Measurements from ENCODE around the gene NUPR2. TPM values are rescaled to one million over a fixed set of nuclear protein-coding genes. Genes with fewer than 3 reads are reported as not detected.

The NUPR2 gene
- total and polyA plus RNA-seq, 2 donors from 2014 or later = 10.3 to 39.6 TPM

GRCh38 chr7:56127241-56127975, 11.2 kb upstream of the NUPR2 start:
- intact Hi-C loops (cut with DNase I) = no loop called here
- H3K36me3 ChIP-seq (ENCODE audit: control insufficient read depth in 2 of 3, insufficient read depth in 3 of 3, low read length in 3 of 3) = no peaks in the 10 kb centered on the region
- TF ChIP-seq, protein P1, sequence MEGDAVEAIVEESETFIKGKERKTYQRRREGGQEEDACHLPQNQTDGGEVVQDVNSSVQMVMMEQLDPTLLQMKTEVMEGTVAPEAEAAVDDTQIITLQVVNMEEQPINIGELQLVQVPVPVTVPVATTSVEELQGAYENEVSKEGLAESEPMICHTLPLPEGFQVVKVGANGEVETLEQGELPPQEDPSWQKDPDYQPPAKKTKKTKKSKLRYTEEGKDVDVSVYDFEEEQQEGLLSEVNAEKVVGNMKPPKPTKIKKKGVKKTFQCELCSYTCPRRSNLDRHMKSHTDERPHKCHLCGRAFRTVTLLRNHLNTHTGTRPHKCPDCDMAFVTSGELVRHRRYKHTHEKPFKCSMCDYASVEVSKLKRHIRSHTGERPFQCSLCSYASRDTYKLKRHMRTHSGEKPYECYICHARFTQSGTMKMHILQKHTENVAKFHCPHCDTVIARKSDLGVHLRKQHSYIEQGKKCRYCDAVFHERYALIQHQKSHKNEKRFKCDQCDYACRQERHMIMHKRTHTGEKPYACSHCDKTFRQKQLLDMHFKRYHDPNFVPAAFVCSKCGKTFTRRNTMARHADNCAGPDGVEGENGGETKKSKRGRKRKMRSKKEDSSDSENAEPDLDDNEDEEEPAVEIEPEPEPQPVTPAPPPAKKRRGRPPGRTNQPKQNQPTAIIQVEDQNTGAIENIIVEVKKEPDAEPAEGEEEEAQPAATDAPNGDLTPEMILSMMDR (IDR thresholded peaks at IDR 0.05; ENCODE audit: borderline replicate concordance, extremely low read depth, insufficient read depth) = no peak
- no peaks in the 10 kb centered on the region for H3K9me3 ChIP-seq (ENCODE audit: control insufficient read depth in 2 of 3, insufficient read depth in 1 of 3, low read length in 3 of 3)
- no peak overlapping the region for H3K27ac ChIP-seq (ENCODE audit: low read depth in 2 of 2, low read length in 2 of 2)
- peaks cover 0 to 3% (median 0%) of the 10 kb centered on the region in 3 donors for H3K4me1 ChIP-seq (ENCODE audit: control insufficient read depth in 2 of 3, insufficient read depth in 2 of 3, low read depth in 1 of 3, low read length in 3 of 3)
- DNase-seq (no peak), FAIRE-seq (no peak)
- no peak overlapping the region for H3K9ac ChIP-seq (ENCODE audit: low read length in 3 of 3)
- no peaks in the 10 kb centered on the region for H3K27me3 ChIP-seq (ENCODE audit: control insufficient read depth, insufficient read depth, low read length)
- H3K4me3 ChIP-seq (ENCODE audit: low read length in 3 of 3) = no peak overlapping the region

DNA sequence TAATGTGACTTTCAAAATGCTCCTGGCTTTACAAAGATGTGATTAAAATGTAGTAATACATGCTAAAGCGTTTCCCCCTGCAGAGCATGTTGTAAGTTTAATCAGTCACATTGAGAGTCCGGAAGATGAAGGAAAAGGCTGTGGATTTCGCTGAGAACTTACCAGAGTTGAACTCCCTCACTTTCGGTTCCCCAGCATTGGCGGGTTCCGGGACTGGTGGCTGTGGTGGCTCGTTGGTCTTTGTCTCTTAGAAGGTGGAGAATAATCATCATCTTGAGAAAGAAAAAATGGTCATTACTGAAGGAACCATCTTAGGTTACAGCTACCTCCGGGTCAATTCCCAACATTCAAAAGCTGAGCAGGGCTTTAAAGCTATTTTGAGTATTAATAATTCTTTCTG, 9.6 kb upstream of the NUPR2 start:
- H3K4me1 ChIP-seq (ENCODE audit: control insufficient read depth in 2 of 3, insufficient read depth in 2 of 3, low read depth in 1 of 3, low read length in 3 of 3) = peaks cover 0 to under 1% (median 0%) of the 10 kb centered on the region in 3 donors
- no peak for FAIRE-seq
- H3K9ac ChIP-seq (ENCODE audit: low read length in 3 of 3) = no peak overlapping the region
- DNase-seq = no peak
- no peaks in the 10 kb centered on the region for H3K36me3 ChIP-seq (ENCODE audit: control insufficient read depth in 2 of 3, insufficient read depth in 3 of 3, low read length in 3 of 3)
- no peaks in the 10 kb centered on the region for H3K27me3 ChIP-seq (ENCODE audit: control insufficient read depth, insufficient read depth, low read length)
- H3K27ac ChIP-seq (ENCODE audit: low read depth in 2 of 2, low read length in 2 of 2) = no peak overlapping the region
- no peak overlapping the region for H3K4me3 ChIP-seq (ENCODE audit: low read length in 3 of 3)
- intact Hi-C loops (cut with DNase I) = no loop called here
- TF ChIP-seq, protein P1 (IDR thresholded peaks at IDR 0.05; ENCODE audit: borderline replicate concordance, extremely low read depth, insufficient read depth) = no peak
- no peaks in the 10 kb centered on the region for H3K9me3 ChIP-seq (ENCODE audit: control insufficient read depth in 2 of 3, insufficient read depth in 1 of 3, low read length in 3 of 3)

- FAIRE-seq (no peak), DNase-seq (peak in 3 of 5 donors; percentile 18 to 31 (median 27))
- no peaks in the 10 kb centered on the region for H3K4me1 ChIP-seq (ENCODE audit: control insufficient read depth in 2 of 3, insufficient read depth in 2 of 3, low read depth in 1 of 3, low read length in 3 of 3)
- H3K9ac ChIP-seq (ENCODE audit: low read length in 3 of 3) = no peak overlapping the region
- no peaks in the 10 kb centered on the region for H3K36me3 ChIP-seq (ENCODE audit: control insufficient read depth in 2 of 3, insufficient read depth in 3 of 3, low read length in 3 of 3)
- no peak overlapping the region for H3K4me3 ChIP-seq (ENCODE audit: low read length in 3 of 3)
- intact Hi-C loops (cut with DNase I) = no loop called here
- TF ChIP-seq, protein P1 (IDR thresholded peaks at IDR 0.05; ENCODE audit: borderline replicate concordance, extremely low read depth, insufficient read depth) = no peak
- no peaks in the 10 kb centered on the region for H3K27me3 ChIP-seq (ENCODE audit: control insufficient read depth, insufficient read depth, low read length)
- H3K9me3 ChIP-seq (ENCODE audit: control insufficient read depth in 2 of 3, insufficient read depth in 1 of 3, low read length in 3 of 3) = no peaks in the 10 kb centered on the region
- H3K27ac ChIP-seq (ENCODE audit: low read depth in 2 of 2, low read length in 2 of 2) = no peak overlapping the region
Measured at GRCh38 chr7:56124981-56125380, 8.8 kb upstream of the NUPR2 start.

Data from kidney (tissue), 14 donors.